Stimulated activated CD8-positive, alpha-beta memory T cell treated with anti-CD3 and anti-CD28 coated beads, Interleukin-2, amount 100 ng/mL, for 48 hours (primary cell): ENCODE data around the gene CHCHD6.

Experiments used
- DNase-seq, 2 donors: peaks; one replicate each; pipeline ENCODE4 v3.0.0-alpha.2; 2020; ENCODE audit warnings: low read depth in 2 of 2

CHCHD6 gene

DNA sequence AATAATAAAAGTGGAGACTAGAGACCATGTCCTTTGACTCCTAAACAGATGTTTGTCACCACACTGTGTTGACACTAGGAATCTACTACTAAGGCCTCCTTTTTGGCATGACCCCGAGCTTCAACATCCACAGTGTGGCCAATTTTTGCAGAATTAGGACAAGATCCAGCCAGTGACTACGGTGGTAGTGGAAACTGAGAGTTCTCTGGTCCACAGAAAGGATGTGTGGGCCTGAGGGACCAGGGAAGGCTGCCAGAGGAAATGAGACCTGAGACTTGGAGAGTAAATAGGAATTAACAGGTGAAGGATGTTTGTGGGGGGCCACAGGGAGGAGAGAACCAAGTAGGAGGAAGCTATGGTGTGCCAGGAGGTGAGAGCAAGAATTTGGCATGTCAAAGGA is 122.7 kb downstream of the CHCHD6 start:
- no peak for DNase-seq

- no peak for DNase-seq
Observed at GRCh38 chr3:126827121-126827520, 123.1 kb downstream of the CHCHD6 start.

- no peak for DNase-seq
Observed at GRCh38 chr3:126828306-126828705, 124.3 kb downstream of the CHCHD6 start.

DNA sequence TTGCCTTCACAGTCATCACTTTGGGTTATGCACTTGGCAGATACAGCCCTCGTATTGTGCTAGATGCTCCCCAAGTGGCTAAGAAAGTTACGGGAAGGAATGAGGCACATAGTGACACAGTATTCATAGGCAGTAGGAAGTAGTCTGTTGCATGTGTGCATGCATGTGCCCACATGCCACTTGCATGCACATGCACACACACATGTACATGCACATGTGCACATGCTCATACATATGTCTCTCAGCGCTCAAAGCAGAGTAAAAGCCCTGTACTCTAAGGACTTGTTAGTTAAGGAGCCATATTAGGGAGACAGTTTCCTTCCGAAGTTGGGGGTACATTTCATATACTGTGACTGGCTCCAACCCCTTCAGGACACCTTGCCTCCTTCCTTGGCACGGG is 128.9 kb downstream of the CHCHD6 start:
- no peak for DNase-seq

DNA sequence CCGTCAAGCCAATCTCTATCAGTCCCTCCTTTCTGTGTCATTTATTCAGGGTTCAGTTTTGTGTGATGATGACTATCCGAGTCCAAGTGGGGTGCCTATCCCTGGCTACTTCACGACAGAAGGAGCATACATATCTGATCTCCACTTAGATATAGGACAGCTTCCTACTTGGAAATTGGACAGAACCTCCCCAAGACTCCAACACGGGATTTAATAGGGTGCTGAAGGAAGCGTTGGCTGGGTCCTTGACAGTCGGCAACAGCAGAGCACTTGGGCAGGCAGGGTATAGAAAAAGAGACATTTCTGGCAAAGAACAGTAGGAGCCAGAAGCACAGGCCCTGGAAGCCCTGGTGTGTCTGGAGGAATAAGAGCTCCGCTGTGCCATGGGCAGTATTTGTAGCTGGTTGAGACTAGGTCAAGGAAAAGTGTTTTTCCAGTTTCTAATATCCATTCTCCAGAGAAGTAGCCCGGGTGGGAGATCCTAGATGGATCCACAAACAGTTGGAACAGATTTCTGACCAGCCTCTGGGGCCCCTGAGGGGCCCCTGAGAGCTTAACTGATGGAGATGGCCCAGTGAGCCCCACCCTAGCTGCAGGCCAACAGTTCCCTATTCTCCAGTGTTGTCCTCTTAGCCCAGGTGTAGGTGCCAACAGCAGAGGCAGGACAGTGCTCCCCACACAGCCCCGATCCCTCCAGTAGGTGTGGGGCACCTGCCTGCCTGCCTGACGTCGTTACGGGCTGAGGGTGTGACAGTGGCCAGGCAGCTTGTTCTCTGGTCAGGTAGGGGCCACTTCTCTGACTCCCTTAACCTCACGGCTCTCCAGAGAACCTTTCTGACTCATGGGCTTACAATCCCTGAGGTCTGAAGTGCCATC is 130.8 kb downstream of the CHCHD6 start:
- no peak for DNase-seq

DNA sequence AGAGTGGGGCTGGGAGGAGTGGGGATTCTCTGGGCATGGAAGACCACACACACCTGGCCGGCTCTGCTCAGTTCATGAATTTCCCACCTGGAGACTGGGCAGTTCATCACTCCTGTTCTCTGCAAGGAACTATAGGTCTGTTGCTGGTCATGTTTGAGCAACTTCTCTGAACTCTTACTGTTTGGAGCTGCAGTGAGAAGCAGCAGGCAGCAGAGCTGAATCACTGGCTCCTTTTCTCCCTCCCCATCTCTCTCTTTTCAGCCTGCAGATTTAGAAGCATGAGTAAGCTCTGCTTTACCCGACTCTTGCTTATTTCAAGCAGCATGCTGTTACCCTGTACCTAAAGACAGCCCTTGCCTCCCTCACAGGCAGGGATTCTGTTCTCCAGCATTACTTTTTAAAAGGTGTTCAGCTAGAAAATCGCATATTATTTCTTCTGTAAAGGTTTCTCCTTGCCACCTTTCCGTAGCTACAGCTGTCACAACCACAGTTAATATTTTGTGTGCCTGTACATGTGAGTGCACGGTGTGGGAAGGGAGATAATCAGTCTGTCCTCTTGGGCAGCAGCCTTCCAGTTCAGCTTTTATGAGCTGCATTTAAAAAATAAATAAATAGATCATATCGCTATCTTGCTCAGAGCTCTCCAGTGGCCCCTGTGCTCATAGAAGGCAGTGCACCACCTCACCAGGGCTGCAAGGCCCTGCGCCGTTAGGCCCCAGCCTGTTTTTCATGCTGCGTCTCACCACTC is 131.6 kb downstream of the CHCHD6 start:
- no peak for DNase-seq

GRCh38 chr3:126836220-126836860 is 132.3 kb downstream of the CHCHD6 start:
- no peak for DNase-seq

DNA sequence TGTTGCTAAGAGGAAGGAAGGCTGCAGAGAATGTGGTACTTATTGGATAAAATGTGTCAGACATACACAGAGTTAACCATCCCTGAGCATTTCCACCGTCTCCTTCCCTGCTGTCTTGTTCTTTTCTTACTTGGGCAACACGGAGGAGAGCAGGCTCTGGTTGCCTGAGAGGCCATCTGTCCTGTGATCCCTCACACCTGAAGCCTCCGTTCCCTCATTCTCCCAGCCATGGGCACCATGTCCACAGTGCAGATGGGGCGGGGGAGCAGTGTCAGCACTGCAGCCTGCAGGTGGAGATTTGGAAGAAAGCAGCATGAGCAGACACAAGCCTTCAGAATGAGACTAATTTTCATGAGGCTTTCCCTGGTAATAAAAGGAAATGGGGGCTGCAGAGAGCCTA is 133.7 kb downstream of the CHCHD6 start:
- no peak for DNase-seq

DNA sequence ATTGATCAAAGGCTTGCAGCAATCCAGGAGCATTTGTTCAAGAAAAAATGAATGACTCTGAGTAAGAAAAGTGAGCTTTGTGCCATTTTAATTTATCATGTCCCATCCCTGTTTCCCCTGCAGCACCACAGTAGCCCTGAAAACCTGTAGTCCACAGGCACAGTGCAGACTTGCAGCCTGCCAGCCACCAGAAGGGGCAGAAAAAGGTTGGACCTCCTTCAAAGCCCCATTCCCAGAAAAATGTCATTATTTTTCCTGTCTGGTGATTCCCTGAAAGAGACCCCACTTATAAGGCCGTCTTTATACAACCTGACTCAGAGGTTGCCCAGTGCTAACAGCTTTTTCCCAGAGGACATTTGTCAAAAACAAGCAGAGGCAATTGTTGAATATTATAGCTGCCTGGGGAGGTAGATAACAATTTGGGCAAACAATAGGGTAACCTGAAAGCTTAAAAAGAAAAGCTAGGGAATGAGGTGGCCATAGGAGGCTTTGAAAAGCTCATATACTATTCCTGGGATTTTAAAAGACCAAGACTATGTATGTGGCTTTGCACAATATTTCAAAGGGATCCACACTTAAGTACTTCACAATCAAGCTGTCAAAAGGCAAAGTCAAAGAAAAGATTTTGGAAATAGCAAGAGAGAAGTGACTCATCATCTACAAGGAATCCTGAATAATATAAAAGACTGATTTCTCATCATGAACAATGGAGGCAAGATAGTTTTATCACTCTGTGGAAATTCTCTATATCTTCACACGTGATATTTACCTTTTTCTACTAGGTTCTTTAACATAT is 142.1 kb downstream of the CHCHD6 start:
- DNase-seq, result no peak

GRCh38 chr3:126847061-126847460 is 143.0 kb downstream of the CHCHD6 start:
- no peak for DNase-seq

DNA sequence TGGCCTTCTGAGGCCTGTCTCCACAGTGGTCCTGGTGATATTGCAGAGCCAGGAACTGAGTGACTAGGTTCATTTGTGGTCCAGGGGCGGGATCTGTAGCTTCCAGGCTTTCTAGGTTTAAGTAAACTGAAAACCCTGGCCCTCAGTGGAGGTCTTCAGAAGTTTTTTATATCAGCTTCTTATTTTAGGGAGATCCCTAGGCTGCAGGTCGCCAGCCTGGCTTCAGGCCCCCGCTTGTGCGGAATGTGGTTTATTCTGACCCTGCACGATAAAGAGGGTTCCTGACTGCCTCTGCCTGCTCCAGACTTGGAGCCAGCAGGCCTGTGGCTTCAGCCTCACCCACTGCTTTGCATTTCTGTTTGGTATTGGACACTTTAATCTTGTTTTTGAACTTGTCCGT is 145.0 kb downstream of the CHCHD6 start:
- DNase-seq, result no peak

DNA sequence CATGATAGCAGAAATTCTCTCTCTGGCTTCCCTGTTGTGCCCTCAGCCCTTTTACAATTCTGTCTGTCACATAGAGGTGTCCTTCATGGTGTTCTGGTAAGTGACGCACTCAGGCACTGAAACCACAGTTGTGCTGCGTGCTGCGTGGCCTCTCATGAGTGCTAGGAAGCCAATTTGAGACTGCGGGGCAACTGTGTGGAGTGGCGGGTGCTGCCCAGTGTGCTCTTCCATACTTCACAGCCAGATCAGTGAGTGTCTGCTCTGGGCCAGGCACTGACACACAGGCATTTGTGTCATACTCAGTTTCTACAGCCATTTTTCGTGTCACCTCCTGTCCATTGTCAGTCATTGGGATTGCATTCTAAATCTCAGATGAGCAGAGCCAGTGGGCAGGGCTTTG is 145.7 kb downstream of the CHCHD6 start:
- DNase-seq, result no peak

DNA sequence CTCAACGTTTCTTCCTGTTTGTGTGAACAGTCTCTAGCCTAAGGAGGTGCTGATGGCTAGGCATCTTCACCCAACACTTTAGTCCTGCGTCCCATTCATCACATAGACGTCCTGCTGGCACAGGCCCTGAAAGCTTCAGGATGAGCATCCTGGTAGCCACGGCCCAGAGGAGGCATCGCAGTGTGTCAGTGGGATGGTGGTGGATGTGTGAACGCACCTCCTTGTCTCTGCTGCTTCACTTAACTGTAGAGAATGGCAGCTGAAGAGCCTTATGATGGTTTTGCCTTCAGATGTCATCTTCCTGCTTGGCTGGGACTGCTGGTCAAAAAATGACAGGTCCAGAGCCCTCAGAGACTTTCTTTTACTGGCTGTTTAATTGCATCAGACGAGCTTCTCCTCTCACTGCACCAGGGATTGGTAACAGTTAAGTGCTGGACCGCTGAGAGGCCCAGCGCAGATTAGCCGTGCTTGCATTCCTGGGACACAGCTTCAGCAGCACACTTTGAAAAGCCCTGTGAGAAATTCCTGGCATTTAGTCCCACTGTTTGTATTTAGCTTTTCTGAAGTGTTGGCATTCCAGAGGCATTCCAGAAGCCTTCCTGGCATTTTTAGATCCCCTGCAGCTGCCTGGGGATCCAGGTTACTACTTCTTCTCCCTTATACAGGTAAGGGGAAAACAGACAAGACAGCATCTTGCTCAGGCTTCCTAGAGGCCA is 146.5 kb downstream of the CHCHD6 start:
- DNase-seq, result no peak

- DNase-seq, result no peak
Observed at GRCh38 chr3:126851382-126851781, 147.3 kb downstream of the CHCHD6 start.

- no peak for DNase-seq
Observed at GRCh38 chr3:126851934-126852333, 147.9 kb downstream of the CHCHD6 start.

GRCh38 chr3:126852511-126852910 is 148.5 kb downstream of the CHCHD6 start:
- no peak for DNase-seq

GRCh38 chr3:126854666-126855065 is 150.6 kb downstream of the CHCHD6 start:
- DNase-seq, result no peak

- DNase-seq, result no peak
Observed at GRCh38 chr3:126855374-126855773, 151.3 kb downstream of the CHCHD6 start.

- no peak for DNase-seq
Observed at GRCh38 chr3:126857928-126858327, 153.9 kb downstream of the CHCHD6 start.

DNA sequence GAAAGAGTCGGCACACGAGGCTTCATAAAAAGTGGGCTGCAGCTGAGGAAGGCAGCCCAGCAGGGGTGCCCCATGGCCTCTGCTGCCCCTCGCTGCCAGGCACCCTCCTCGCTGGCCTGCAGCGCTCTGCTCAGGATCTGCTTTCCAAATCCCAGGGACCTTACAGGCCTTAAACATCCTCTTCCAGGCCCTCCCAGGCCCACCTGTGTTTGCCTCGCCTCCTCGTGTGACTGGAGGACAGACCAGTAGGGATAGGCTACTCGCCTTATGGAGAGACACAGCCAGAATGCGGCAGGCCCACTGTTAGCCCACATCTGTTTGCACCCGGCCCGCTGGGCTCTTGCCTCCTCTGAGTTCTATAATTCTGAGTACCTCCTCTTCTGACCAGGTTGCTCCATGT is 154.4 kb downstream of the CHCHD6 start:
- no peak for DNase-seq

GRCh38 chr3:126858887-126859286 is 154.8 kb downstream of the CHCHD6 start:
- no peak for DNase-seq
